ENCODE results near the gene GEMIN7. TPM values are rescaled to one million over a fixed set of nuclear protein-coding genes. Genes with fewer than 3 reads are reported as not detected.

The GEMIN7 gene
- total RNA-seq, 1 donor from 2014 or later, result 39.4 TPM

DNA sequence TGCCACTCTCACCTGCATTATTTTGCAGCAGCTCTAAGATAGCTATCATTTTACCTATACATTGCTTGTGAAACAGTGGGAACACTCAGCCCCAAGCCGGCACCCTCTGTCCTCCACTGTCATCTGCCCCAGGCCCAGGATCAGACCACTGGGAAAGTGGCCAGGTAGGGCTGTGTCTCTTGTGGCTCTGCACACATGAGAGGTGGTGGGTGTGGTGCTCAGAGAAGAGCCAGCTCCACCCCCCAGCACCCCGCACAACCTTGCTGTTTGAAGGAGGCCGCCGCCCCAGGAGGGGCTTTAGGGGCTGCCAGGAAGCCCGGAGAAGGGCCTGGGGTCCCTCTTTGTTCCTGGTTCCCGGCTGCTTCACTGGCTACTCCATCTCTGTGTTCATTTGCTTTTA lies 40.5 kb downstream of the GEMIN7 start:
- Mint-ChIP-seq H3K9me3 (ENCODE audit: low read depth) (no peaks in the 10 kb centered on the region), H3K4me3 (ENCODE audit: low read depth) (no peak overlapping the region), H3K27me3 (no peaks in the 10 kb centered on the region), H3K27ac (peak overlapping the region; percentile 59), H3K36me3 (ENCODE audit: insufficient read depth) (no peaks in the 10 kb centered on the region), H3K4me1 (ENCODE audit: low read depth) (peaks cover 9% of the 10 kb centered on the region)
- no peak for DNase-seq (ENCODE audit: low spot score, unreplicated experiment)
- TF ChIP-seq, protein P1, sequence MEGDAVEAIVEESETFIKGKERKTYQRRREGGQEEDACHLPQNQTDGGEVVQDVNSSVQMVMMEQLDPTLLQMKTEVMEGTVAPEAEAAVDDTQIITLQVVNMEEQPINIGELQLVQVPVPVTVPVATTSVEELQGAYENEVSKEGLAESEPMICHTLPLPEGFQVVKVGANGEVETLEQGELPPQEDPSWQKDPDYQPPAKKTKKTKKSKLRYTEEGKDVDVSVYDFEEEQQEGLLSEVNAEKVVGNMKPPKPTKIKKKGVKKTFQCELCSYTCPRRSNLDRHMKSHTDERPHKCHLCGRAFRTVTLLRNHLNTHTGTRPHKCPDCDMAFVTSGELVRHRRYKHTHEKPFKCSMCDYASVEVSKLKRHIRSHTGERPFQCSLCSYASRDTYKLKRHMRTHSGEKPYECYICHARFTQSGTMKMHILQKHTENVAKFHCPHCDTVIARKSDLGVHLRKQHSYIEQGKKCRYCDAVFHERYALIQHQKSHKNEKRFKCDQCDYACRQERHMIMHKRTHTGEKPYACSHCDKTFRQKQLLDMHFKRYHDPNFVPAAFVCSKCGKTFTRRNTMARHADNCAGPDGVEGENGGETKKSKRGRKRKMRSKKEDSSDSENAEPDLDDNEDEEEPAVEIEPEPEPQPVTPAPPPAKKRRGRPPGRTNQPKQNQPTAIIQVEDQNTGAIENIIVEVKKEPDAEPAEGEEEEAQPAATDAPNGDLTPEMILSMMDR (IDR thresholded peaks at IDR 0.05; ENCODE audit: unreplicated experiment), result no peak

DNA sequence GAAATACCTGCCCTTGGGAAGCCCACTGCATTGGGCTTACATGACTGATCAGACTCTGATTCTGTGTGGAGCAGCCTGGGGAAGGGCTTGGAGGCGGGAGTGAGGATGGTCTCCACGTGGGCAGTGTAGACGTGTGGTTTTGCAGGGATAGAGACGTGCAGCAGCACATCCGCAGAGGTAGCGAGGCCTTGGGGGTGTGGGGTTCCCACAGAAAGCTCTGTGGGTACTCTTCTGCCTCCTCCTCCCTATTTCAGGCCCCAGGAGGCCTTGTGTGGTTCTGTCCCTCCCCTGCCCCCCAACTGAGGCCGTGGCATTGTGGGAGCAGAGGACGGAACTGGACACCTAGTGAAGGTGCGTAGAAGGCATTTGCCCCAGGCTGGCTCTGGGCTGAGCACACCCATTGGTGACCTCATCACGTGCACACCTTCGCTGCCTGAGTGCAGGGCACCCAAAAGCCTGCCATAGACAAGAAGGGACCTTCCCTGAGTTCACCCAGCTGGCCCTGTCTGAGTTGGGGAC lies 42.8 kb downstream of the GEMIN7 start:
- no peak overlapping the region for H3K4me3 Mint-ChIP-seq (ENCODE audit: low read depth)
- no peaks in the 10 kb centered on the region for H3K36me3 Mint-ChIP-seq (ENCODE audit: insufficient read depth)
- H3K27me3 Mint-ChIP-seq, result no peaks in the 10 kb centered on the region
- no peaks in the 10 kb centered on the region for H3K9me3 Mint-ChIP-seq (ENCODE audit: low read depth)
- no peak for DNase-seq (ENCODE audit: low spot score, unreplicated experiment)
- TF ChIP-seq, protein P1 (IDR thresholded peaks at IDR 0.05; ENCODE audit: unreplicated experiment), result no peak
- peak overlapping the region; percentile 74 for H3K27ac Mint-ChIP-seq
- peaks cover 10% of the 10 kb centered on the region for H3K4me1 Mint-ChIP-seq (ENCODE audit: low read depth)

DNA sequence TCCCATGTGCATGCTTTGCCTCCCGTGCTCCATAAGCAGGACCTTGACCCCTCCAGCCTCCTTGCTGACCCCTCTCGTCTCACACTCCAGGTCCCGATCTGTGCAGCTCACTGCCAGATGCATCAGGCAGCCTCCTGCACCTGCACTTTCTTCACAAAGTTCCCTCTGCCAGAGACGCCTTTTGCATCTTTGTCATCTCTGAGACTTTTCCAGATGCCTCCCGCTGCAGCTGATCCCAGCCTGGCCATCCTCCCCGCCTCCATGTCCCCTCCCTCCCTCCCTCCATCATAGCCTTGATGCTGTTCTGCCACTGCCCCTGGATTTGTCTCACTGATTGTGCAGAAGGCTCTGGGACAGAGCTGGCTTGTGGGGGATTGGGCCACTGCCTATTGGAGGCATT lies 43.8 kb downstream of the GEMIN7 start:
- TF ChIP-seq, protein P1 (IDR thresholded peaks at IDR 0.05; ENCODE audit: unreplicated experiment), result no peak
- peak overlapping the region; percentile 34 for H3K27ac Mint-ChIP-seq

DNA sequence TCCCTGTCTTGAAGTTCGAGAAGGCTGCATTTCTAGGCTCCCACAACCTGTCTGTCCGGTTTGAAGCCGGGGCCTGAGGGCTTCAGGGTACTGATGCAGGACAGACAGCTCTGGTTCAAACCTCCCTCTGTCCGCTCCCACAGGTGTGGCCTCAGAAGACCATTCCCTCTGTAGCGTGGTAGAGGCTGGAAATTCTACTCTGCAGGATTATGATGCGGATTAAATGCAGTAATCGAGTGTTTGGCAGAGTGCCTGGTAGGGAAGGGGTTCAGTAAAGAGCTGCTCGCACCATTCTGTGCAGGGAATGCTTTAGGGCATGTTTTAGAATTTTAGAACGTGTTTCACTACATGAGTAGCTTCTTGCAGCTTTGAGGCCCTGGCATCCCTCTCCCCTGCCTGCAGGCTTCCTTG lies 44.4 kb downstream of the GEMIN7 start:
- no peak overlapping the region for H3K4me3 Mint-ChIP-seq (ENCODE audit: low read depth)
- H3K36me3 Mint-ChIP-seq (ENCODE audit: insufficient read depth), result no peaks in the 10 kb centered on the region
- H3K27ac Mint-ChIP-seq, result no peak overlapping the region
- TF ChIP-seq, protein P1 (IDR thresholded peaks at IDR 0.05; ENCODE audit: unreplicated experiment), result no peak
- no peaks in the 10 kb centered on the region for H3K9me3 Mint-ChIP-seq (ENCODE audit: low read depth)
- no peak for DNase-seq (ENCODE audit: low spot score, unreplicated experiment)
- H3K4me1 Mint-ChIP-seq (ENCODE audit: low read depth), result peaks cover 7% of the 10 kb centered on the region
- no peaks in the 10 kb centered on the region for H3K27me3 Mint-ChIP-seq

More for the DNA sequence above, 43.8 kb downstream of the GEMIN7 start:
- Mint-ChIP-seq H3K9me3 (ENCODE audit: low read depth) (no peaks in the 10 kb centered on the region), H3K27me3 (no peaks in the 10 kb centered on the region), H3K4me3 (ENCODE audit: low read depth) (no peak overlapping the region), H3K36me3 (ENCODE audit: insufficient read depth) (no peaks in the 10 kb centered on the region), H3K4me1 (ENCODE audit: low read depth) (peaks cover 7% of the 10 kb centered on the region)
- no peak for DNase-seq (ENCODE audit: low spot score, unreplicated experiment)

DNA sequence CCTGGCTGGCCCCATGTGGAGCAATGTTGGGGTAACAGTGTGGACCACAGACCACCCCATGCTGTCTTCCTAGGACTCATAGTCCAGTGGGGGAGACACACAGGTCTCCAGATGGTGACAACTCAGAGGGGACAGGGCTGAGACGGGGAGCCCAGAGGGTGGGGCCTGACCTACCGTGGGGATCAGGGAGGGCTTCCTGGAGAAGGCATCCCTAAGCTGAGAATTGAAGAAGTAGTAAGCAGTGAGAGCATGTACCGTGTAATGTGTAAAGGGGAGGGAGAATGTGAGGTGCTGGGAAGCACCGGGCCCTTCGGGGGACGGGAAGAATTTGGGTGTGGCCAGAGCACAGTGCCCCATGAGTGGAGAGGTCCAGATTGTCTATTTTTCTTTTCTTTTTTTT lies 45.0 kb downstream of the GEMIN7 start:
- TF ChIP-seq, protein P1 (IDR thresholded peaks at IDR 0.05; ENCODE audit: unreplicated experiment), result no peak
- peaks cover 7% of the 10 kb centered on the region for H3K4me1 Mint-ChIP-seq (ENCODE audit: low read depth)
- no peaks in the 10 kb centered on the region for H3K27me3 Mint-ChIP-seq
- H3K27ac Mint-ChIP-seq, result no peak overlapping the region
- no peak overlapping the region for H3K4me3 Mint-ChIP-seq (ENCODE audit: low read depth)
- no peaks in the 10 kb centered on the region for H3K9me3 Mint-ChIP-seq (ENCODE audit: low read depth)
- no peaks in the 10 kb centered on the region for H3K36me3 Mint-ChIP-seq (ENCODE audit: insufficient read depth)
- no peak for DNase-seq (ENCODE audit: low spot score, unreplicated experiment)
